NB4 (cell line): ENCODE data around the gene NMRK1.

Experiments used
- DNase-seq: peaks from one replicate; pipeline ENCODE4 v3.0.0; 2010; ENCODE audit warnings: low read depth
- H3K4me3 ChIP-seq: one replicate; pipeline ENCODE4 v1.5.1; 2011; ENCODE audit warnings: mild to moderate bottlenecking, low read depth, low read length, moderate library complexity
- CTCF ChIP-seq: IDR thresholded peaks from one replicate; pipeline ENCODE4 v1.5.1; 2012; ENCODE audit warnings: low read depth, low read length
- MAX ChIP-seq: IDR thresholded peaks from 2 replicates; pipeline ENCODE4 v1.6.1; 2011; ENCODE audit warnings: low read depth, low read length
- MYC ChIP-seq: IDR thresholded peaks from 2 replicates; pipeline ENCODE4 v1.6.1; 2011; ENCODE audit warnings: low read depth, low read length
- POLR2A ChIP-seq: IDR thresholded peaks from 2 replicates; pipeline ENCODE4 v1.6.1; 2011; ENCODE audit warnings: mild to moderate bottlenecking; ENCODE audit not compliant: insufficient read length; ENCODE audit errors: extremely low read depth

The NMRK1 gene

GRCh38 chr9:75087289-75087823, 599 bp downstream of the NMRK1 start:
- peak; percentile 40 for DNase-seq
- peak overlapping the region; percentile 67 for H3K4me3 ChIP-seq
- TF ChIP-seq MAX (no peak), CTCF (no peak), MYC (no peak), POLR2A (no peak)

GRCh38 chr9:75086541-75087288, 1.2 kb downstream of the NMRK1 start:
- H3K4me3 ChIP-seq: peak overlapping the region; percentile 67
- TF ChIP-seq MYC: no peak
- no peak for TF ChIP-seq POLR2A
- TF ChIP-seq CTCF: no peak
- no peak for TF ChIP-seq MAX
- no peak for DNase-seq

GRCh38 chr9:75085640-75086039, 2.3 kb downstream of the NMRK1 start:
- TF ChIP-seq MAX (no peak), MYC (no peak), CTCF (no peak), POLR2A (no peak)
- no peak overlapping the region for H3K4me3 ChIP-seq
- DNase-seq: no peak

GRCh38 chr9:75084081-75084672, 3.8 kb downstream of the NMRK1 start:
- no peak for DNase-seq
- TF ChIP-seq POLR2A (no peak), MAX (no peak), MYC (no peak), CTCF (no peak)
- H3K4me3 ChIP-seq: no peak overlapping the region

GRCh38 chr9:75083188-75083970, 4.6 kb downstream of the NMRK1 start:
- TF ChIP-seq POLR2A (no peak), MYC (no peak), CTCF (no peak), MAX (no peak)
- DNase-seq: no peak
- H3K4me3 ChIP-seq: no peak overlapping the region
